Measurements from ENCODE around the gene ATF1.

ATF1 gene

GRCh38 chr12:50763639-50764285, at the start of gene ATF1:
ATF1 (plus strand) TSS chr12:50764101; CDS start chr12:50780146, 16,045 bp downstream.
- peak; percentile 88 for DNase-seq

GRCh38 chr12:50715174-50715573, 48.7 kb upstream of the ATF1 start:
- DNase-seq: no peak

GRCh38 chr12:50718760-50719159, 45.1 kb upstream of the ATF1 start:
- DNase-seq: no peak

- no peak for DNase-seq
These were observed 43.8 kb upstream of the ATF1 start for GRCh38 chr12:50720085-50720484.

- no peak for DNase-seq
These were observed 43.4 kb upstream of the ATF1 start for GRCh38 chr12:50720501-50720900.

- DNase-seq: no peak
These were observed 40.0 kb upstream of the ATF1 start for GRCh38 chr12:50723865-50724264.

GRCh38 chr12:50725011-50725942, 38.6 kb upstream of the ATF1 start:
- no peak for DNase-seq

GRCh38 chr12:50727466-50727865, 36.4 kb upstream of the ATF1 start:
- DNase-seq: no peak

- DNase-seq: no peak
These were observed 35.5 kb upstream of the ATF1 start for GRCh38 chr12:50728417-50728816.

GRCh38 chr12:50728841-50729240, 35.1 kb upstream of the ATF1 start:
- DNase-seq: peak; percentile 49

- DNase-seq: no peak
These were observed 31.3 kb upstream of the ATF1 start for GRCh38 chr12:50732591-50732990.

GRCh38 chr12:50733706-50734105, 30.2 kb upstream of the ATF1 start:
- DNase-seq: no peak

GRCh38 chr12:50734409-50735263, 29.3 kb upstream of the ATF1 start:
- no peak for DNase-seq

GRCh38 chr12:50739611-50740010, 24.3 kb upstream of the ATF1 start:
- no peak for DNase-seq

GRCh38 chr12:50740307-50740706, 23.6 kb upstream of the ATF1 start:
- DNase-seq: no peak

GRCh38 chr12:50742776-50743175, 21.1 kb upstream of the ATF1 start:
- no peak for DNase-seq

GRCh38 chr12:50745861-50746260, 18.0 kb upstream of the ATF1 start:
- no peak for DNase-seq

GRCh38 chr12:50746431-50746830, 17.5 kb upstream of the ATF1 start:
- DNase-seq: no peak

GRCh38 chr12:50747817-50748216, 16.1 kb upstream of the ATF1 start:
- DNase-seq: no peak

GRCh38 chr12:50749459-50749882, 14.4 kb upstream of the ATF1 start:
- DNase-seq: no peak

- DNase-seq: no peak
These were observed 13.5 kb upstream of the ATF1 start for GRCh38 chr12:50750366-50750765.

- DNase-seq: no peak
These were observed 11.8 kb upstream of the ATF1 start for GRCh38 chr12:50751948-50752721.
